IMR-90 (cell line): ENCODE measurements around the gene EDN2. TPM values are rescaled to one million over a fixed set of nuclear protein-coding genes. Genes with fewer than 3 reads are reported as not detected.

Source experiments
- ATAC-seq: fragments of 200-7000 bp; cut with Tn5 transposase; 2 replicates; pipeline ENCODE4 v1.9.1; 2020; ENCODE audit warnings: low read depth, mild to moderate bottlenecking, moderate library complexity
- BruUV-seq: library from RNA; stranded (reverse); fragments of 400-500 nt; replicated peaks from 2 replicates; lab custom pipeline; 2021; lab: Mats Ljungman, UMichigan
- CTCF ChIA-PET: fragments of 300-600 bp; formaldehyde crosslinking; extraction: SDS; loops from one replicate; lab custom pipeline; 2021; ENCODE audit warnings: antibody characterized with exemption; lab: Yijun Ruan, JAX
- POLR2A ChIA-PET: fragments of 300-600 bp; sonication (Branson Sonifier 250); formaldehyde crosslinking; loops from one replicate; lab custom pipeline; 2022; ENCODE audit warnings: antibody characterized with exemption; ENCODE audit not compliant: unreplicated experiment; lab: Charles Lee
- DNase-seq: peaks from one replicate; pipeline ENCODE4 v3.0.0; 2013
- H2AFZ ChIP-seq: replicated peaks from 2 replicates; pipeline ENCODE3; 2013; ENCODE audit warnings: low read length, mild to moderate bottlenecking; ENCODE audit not compliant: poor library complexity
- H2AK5ac ChIP-seq: 2 replicates; pipeline ENCODE4 v1.6.1; 2013; ENCODE audit warnings: low read depth, low read length, inconsistent platforms
- H2AK9ac ChIP-seq: replicated peaks from 2 replicates; pipeline ENCODE3; 2013; ENCODE audit warnings: mild to moderate bottlenecking, low read depth, low read length, moderate library complexity; ENCODE audit not compliant: poor library complexity
- H2BK120ac ChIP-seq: 2 replicates; pipeline ENCODE4 v1.6.1; 2013; ENCODE audit warnings: low read depth, low read length, inconsistent platforms
- H2BK15ac ChIP-seq: 3 replicates; pipeline ENCODE4 v1.6.1; 2013; ENCODE audit warnings: low read depth, low read length, inconsistent platforms
- H2BK20ac ChIP-seq: 2 replicates; pipeline ENCODE4 v1.6.1; 2013; ENCODE audit warnings: low read depth, mild to moderate bottlenecking, inconsistent platforms, low read length, moderate library complexity
- H2BK5ac ChIP-seq: 2 replicates; pipeline ENCODE4 v1.6.1; 2013; ENCODE audit warnings: mild to moderate bottlenecking, low read depth, low read length, inconsistent platforms; ENCODE audit not compliant: poor library complexity, severe bottlenecking
- H3K14ac ChIP-seq: replicated peaks from 2 replicates; pipeline ENCODE4 v1.6.1; 2013; ENCODE audit warnings: low read depth, low read length, inconsistent platforms
- H3K18ac ChIP-seq: 2 replicates; pipeline ENCODE4 v1.6.1; 2013; ENCODE audit warnings: low read depth, low read length, control low read depth
- H3K23ac ChIP-seq: 2 replicates; pipeline ENCODE4 v1.6.1; 2013; ENCODE audit warnings: low read depth, low read length, inconsistent platforms
- H3K27ac ChIP-seq: 2 replicates; pipeline ENCODE4 v1.5.1; 2013; ENCODE audit warnings: mild to moderate bottlenecking, control low read depth, low read length; ENCODE audit not compliant: insufficient read depth
- H3K27me3 ChIP-seq: 2 replicates; pipeline ENCODE4 v1.6.1; 2013; ENCODE audit warnings: low read length; ENCODE audit not compliant: control insufficient read depth, insufficient read depth
- H3K36me3 ChIP-seq: 2 replicates; pipeline ENCODE4 v1.6.1; 2013; ENCODE audit warnings: low read length, mixed read lengths; ENCODE audit not compliant: control insufficient read depth, insufficient read depth
- H3K4ac ChIP-seq: 2 replicates; pipeline ENCODE4 v1.6.1; 2013; ENCODE audit warnings: low read depth, low read length, inconsistent platforms
- H3K4me1 ChIP-seq: 2 replicates; pipeline ENCODE4 v1.6.1; 2013; ENCODE audit warnings: low read length, mixed read lengths; ENCODE audit not compliant: control insufficient read depth, insufficient read depth
- H3K4me2 ChIP-seq: 2 replicates; pipeline ENCODE4 v1.6.1; 2013; ENCODE audit warnings: low read depth, mild to moderate bottlenecking, control low read depth, low read length, moderate library complexity
- H3K4me3 ChIP-seq: 2 replicates; pipeline ENCODE4 v1.5.1; 2013; ENCODE audit warnings: low read depth, mild to moderate bottlenecking, control low read depth, low read length, moderate library complexity; ENCODE audit not compliant: insufficient read depth
- H3K56ac ChIP-seq: 2 replicates; pipeline ENCODE4 v1.6.1; 2013; ENCODE audit warnings: low read length, inconsistent platforms; ENCODE audit not compliant: insufficient read depth; ENCODE audit errors: extremely low read depth
- H3K79me1 ChIP-seq, 2 experiments: 2 replicates each; pipeline ENCODE4 v1.6.1; 2013; ENCODE audit warnings: low read length in 2 of 2, inconsistent platforms in 1 of 2, low read depth in 1 of 2
- H3K9ac ChIP-seq: 2 replicates; pipeline ENCODE4 v1.6.1; 2013; ENCODE audit warnings: low read depth, low read length, control low read depth
- H3K9me1 ChIP-seq: 2 replicates; pipeline ENCODE4 v1.6.1; 2013; ENCODE audit warnings: low read length, inconsistent platforms; ENCODE audit not compliant: insufficient read depth
- H3K9me3 ChIP-seq: 2 replicates; pipeline ENCODE4 v1.6.1; 2013; ENCODE audit warnings: low read length; ENCODE audit not compliant: control insufficient read depth, insufficient read depth
- H4K20me1 ChIP-seq: 2 replicates; pipeline ENCODE4 v1.6.1; 2013; ENCODE audit warnings: low read length, inconsistent platforms; ENCODE audit not compliant: insufficient read depth
- H4K5ac ChIP-seq: 2 replicates; pipeline ENCODE4 v1.6.1; 2013; ENCODE audit warnings: mild to moderate bottlenecking, low read depth, low read length, control low read depth
- H4K8ac ChIP-seq, 2 experiments: 2 replicates each; pipeline ENCODE4 v1.6.1; 2013; ENCODE audit warnings: low read depth in 2 of 2, low read length in 2 of 2, control low read depth in 1 of 2, inconsistent platforms in 1 of 2
- H4K91ac ChIP-seq: 2 replicates; pipeline ENCODE4 v1.6.1; 2013; ENCODE audit warnings: low read depth, low read length, inconsistent platforms; ENCODE audit not compliant: insufficient read depth
- BHLHE40 ChIP-seq: fragments of 150-350 bp; IDR thresholded peaks from 2 replicates; pipeline ENCODE4 v1.6.1; 2016; ENCODE audit warnings: mild to moderate bottlenecking, low read depth, low read length
- CEBPB ChIP-seq: IDR thresholded peaks from 2 replicates; pipeline ENCODE4 v1.6.1; 2012; ENCODE audit warnings: low read depth, low read length, improper control_type of control experiment
- CHD1 ChIP-seq: IDR thresholded peaks from 2 replicates; pipeline ENCODE4 v1.6.1; 2012; ENCODE audit warnings: low read depth, low read length, improper control_type of control experiment
- CTCF ChIP-seq: conservative IDR thresholded peaks from 2 replicates; pipeline ENCODE4 v1.5.1; 2012; ENCODE audit warnings: mild to moderate bottlenecking, low read depth, low read length, improper control_type of control experiment
- FOS ChIP-seq: fragments of 150-350 bp; IDR thresholded peaks from 2 replicates; pipeline ENCODE4 v1.6.1; 2016; ENCODE audit warnings: low read depth, low read length
- MAFK ChIP-seq: IDR thresholded peaks from 2 replicates; pipeline ENCODE4 v1.6.1; 2012; ENCODE audit warnings: low read depth, low read length, improper control_type of control experiment
- MAZ ChIP-seq: IDR thresholded peaks from 2 replicates; pipeline ENCODE4 v1.6.1; 2012; ENCODE audit warnings: low read depth, mild to moderate bottlenecking, low read length, improper control_type of control experiment, moderate library complexity, borderline replicate concordance
- MXI1 ChIP-seq: IDR thresholded peaks from 2 replicates; pipeline ENCODE4 v1.6.1; 2012; ENCODE audit warnings: low read depth, mild to moderate bottlenecking, low read length, moderate library complexity, borderline replicate concordance
- NFE2L2 ChIP-seq: fragments of 150-350 bp; IDR thresholded peaks from 2 replicates; pipeline ENCODE4 v1.6.1; 2016; ENCODE audit warnings: low read depth, mild to moderate bottlenecking, low read length
- POLR2A ChIP-seq: IDR thresholded peaks from 2 replicates; pipeline ENCODE4 v1.6.1; 2012; ENCODE audit warnings: mild to moderate bottlenecking, low read depth, low read length
- RAD21 ChIP-seq: IDR thresholded peaks from 2 replicates; pipeline ENCODE4 v1.6.1; 2012; ENCODE audit warnings: low read length, improper control_type of control experiment
- RCOR1 ChIP-seq: IDR thresholded peaks from 2 replicates; pipeline ENCODE4 v1.6.1; 2012; ENCODE audit warnings: mild to moderate bottlenecking, low read length, improper control_type of control experiment; ENCODE audit not compliant: insufficient replicate concordance
- RFX5 ChIP-seq: IDR thresholded peaks from 2 replicates; pipeline ENCODE4 v1.8.0; 2012; ENCODE audit warnings: low read depth, mild to moderate bottlenecking, low read length, moderate library complexity
- SMC3 ChIP-seq: fragments of 150-350 bp; IDR thresholded peaks from 2 replicates; pipeline ENCODE4 v1.6.1; 2016; ENCODE audit warnings: low read depth, mild to moderate bottlenecking, antibody characterized with exemption, low read length, moderate library complexity
- WGBS, 2 experiments: methylation state at CpG; one replicate each; pipeline versions ENCODE4 v1.1.5 to v1.1.7; 2013; ENCODE audit warnings: missing lambda C conversion rate in 2 of 2; ENCODE audit not compliant: insufficient read length in 1 of 2; ENCODE audit errors: extremely low coverage in 2 of 2; 5-methylcytosine and 5-hydroxymethylcytosine counted together
- dilution Hi-C: fragments of 300-500 bp; cut with HindIII; formaldehyde crosslinking; loops from one replicate; pipeline ENCODE4 v1.14.3; 2018; ENCODE audit warnings: low sequenced_read_pairs; ENCODE audit not compliant: unreplicated experiment
- in situ Hi-C: fragments of 300-500 bp; cut with MboI; formaldehyde crosslinking; loops from 3 replicates; pipeline ENCODE4 v1.14.3; 2019; ENCODE audit warnings: low sequenced_read_pairs, inconsistent platforms, mixed read lengths
- intact Hi-C: fragments of 100-400 bp; cut with micrococcal nuclease; formaldehyde crosslinking; loops from 2 replicates; pipeline ENCODE4 v1.10.0; 2022
- polyA plus RNA-seq, 3 experiments: library from polyadenylated mRNA; depleted of rRNA; stranded (reverse); fragments of >200 nt; gene quantifications; 2 replicates each; pipeline ENCODE4 v1.2.3, GENCODE V29; 2012; ENCODE audit warnings: low replicate concordance in 1 of 3
- total RNA-seq: library from RNA; depleted of rRNA; stranded (reverse); fragments of >200 nt; gene quantifications from 2 replicates; pipeline ENCODE4 v1.2.3, GENCODE V29; 2012
- TF ChIP-seq, protein P1 (sequence below): fragments of 150-350 bp; IDR thresholded peaks from 2 replicates; pipeline ENCODE4 v1.6.1; 2017; ENCODE audit warnings: mild to moderate bottlenecking, antibody characterized with exemption, low read length, low read depth
- TF ChIP-seq, protein P2 (sequence below): fragments of 150-350 bp; IDR thresholded peaks from 2 replicates; pipeline ENCODE4 v1.6.1; 2016; ENCODE audit warnings: low read depth, mild to moderate bottlenecking, low read length, moderate library complexity, borderline replicate concordance

Gene EDN2
- total and polyA plus RNA-seq, 2 of the 4 experiments (the other 2 are of a cell fraction), result 0.27 TPM; not detected in 1

DNA sequence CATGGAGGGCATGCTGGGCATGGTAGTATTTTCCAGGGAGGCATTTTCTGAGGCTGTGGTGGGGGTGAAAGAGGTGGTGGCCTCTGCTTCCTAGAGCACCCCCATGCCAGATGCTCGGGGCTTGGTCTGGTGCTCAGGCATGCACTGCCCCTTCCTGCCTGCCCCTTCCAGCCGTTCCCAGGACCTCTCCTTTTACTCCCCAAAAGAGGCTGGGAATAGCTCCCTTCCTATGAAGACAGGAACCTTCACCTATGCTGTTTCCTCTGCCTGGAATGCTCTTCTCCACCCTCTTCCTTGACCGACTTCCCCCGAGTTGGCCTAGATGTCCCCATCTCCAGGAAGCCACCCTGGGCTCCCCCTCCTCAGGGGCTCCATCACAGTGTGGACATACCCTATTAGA, 9.1 kb downstream of the EDN2 start:
- intact Hi-C loops (no loop called here), in situ Hi-C loops (no loop called here), dilution Hi-C loops (no loop called here)
- POLR2A ChIA-PET, result no interaction called here
- Histone ChIP-seq H2BK15ac (no peak overlapping the region), H3K79me1 (no peaks in the 10 kb centered on the region), H3K9me3 (no peaks in the 10 kb centered on the region), H3K36me3 (no peaks in the 10 kb centered on the region), H2BK120ac (no peak overlapping the region), H3K4me3 (no peak overlapping the region), H2AK5ac (no peak overlapping the region), H2AFZ (no peak overlapping the region), H3K9ac (no peak overlapping the region), H3K4ac (no peak overlapping the region), H4K20me1 (no peaks in the 10 kb centered on the region), H4K5ac (no peak overlapping the region), H2BK5ac (no peak overlapping the region), H3K4me1 (no peaks in the 10 kb centered on the region; the same call in 1 of the 2 replicates), H2AK9ac (no peak overlapping the region), H3K9me1 (no peaks in the 10 kb centered on the region), H3K27me3 (peaks cover 10% of the 10 kb centered on the region), H3K56ac (no peak overlapping the region), H3K4me2 (no peak overlapping the region), H4K91ac (no peak overlapping the region), H3K23ac (no peak overlapping the region), H3K27ac (no peak overlapping the region), H3K18ac (no peak overlapping the region), H4K8ac (no peak overlapping the region), H3K14ac (no peak overlapping the region), H2BK20ac (no peak overlapping the region)
- ATAC-seq (no peak; the same call in 1 of the 2 replicates), DNase-seq (no peak)
- CTCF ChIA-PET, result no interaction called here
- no TSS peak for BruUV-seq
- WGBS, 2 experiments, result 63% methylated on average over 1 of the region's 4 CpGs; no CpG with 5 or more reads in 1 of the 2 experiments
- TF ChIP-seq MXI1 (no peak), MAZ (no peak), MAFK (no peak), SMC3 (no peak), CTCF (no peak), NFE2L2 (no peak), BHLHE40 (no peak), CEBPB (no peak), FOS (no peak), POLR2A (no peak), RAD21 (no peak), CHD1 (no peak), RCOR1 (no peak), RFX5 (no peak)
- TF ChIP-seq, protein P1, sequence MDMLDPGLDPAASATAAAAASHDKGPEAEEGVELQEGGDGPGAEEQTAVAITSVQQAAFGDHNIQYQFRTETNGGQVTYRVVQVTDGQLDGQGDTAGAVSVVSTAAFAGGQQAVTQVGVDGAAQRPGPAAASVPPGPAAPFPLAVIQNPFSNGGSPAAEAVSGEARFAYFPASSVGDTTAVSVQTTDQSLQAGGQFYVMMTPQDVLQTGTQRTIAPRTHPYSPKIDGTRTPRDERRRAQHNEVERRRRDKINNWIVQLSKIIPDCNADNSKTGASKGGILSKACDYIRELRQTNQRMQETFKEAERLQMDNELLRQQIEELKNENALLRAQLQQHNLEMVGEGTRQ, result no peak
- TF ChIP-seq, protein P2, sequence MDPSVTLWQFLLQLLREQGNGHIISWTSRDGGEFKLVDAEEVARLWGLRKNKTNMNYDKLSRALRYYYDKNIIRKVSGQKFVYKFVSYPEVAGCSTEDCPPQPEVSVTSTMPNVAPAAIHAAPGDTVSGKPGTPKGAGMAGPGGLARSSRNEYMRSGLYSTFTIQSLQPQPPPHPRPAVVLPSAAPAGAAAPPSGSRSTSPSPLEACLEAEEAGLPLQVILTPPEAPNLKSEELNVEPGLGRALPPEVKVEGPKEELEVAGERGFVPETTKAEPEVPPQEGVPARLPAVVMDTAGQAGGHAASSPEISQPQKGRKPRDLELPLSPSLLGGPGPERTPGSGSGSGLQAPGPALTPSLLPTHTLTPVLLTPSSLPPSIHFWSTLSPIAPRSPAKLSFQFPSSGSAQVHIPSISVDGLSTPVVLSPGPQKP, result no peak
